DMS79 treated with DMSO at 0.1 percent for 48 hours (cell line): Measurements from ENCODE around the gene KRTAP5-3.
A peak's percentile ranks its signal among the peaks of the same experiment; 100 is the strongest.
"Not testable (repeated sequence)": the region's sequence is repeated elsewhere in the genome, so short reads cannot be mapped to it uniquely, and the experiment has no call there.

Source experiments
- DNase-seq: peaks from one replicate; lab custom pipeline; 2025; lab: John Stamatoyannopoulos, UW

Gene KRTAP5-3

DNA sequence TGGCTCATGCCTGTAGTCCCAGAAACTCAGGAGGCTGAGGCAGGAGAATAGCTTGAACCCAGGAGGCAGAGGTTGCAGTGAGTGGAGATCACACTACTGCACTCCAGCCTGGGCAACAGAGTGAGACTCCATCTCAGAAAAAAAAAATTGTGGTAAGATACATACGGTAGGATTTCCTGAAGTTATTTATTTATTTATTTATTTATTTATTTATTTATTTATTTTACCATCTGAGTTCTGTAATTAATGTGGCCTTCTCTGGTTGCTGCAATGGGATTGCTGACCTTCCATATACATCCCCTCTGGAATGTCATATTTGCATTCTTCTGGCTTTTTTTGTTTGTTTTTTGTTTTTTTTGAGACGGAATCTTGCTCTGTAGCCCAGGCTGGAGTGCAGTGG is 25.4 kb downstream of the KRTAP5-3 start:
- DNase-seq: not testable (repeated sequence)

DNA sequence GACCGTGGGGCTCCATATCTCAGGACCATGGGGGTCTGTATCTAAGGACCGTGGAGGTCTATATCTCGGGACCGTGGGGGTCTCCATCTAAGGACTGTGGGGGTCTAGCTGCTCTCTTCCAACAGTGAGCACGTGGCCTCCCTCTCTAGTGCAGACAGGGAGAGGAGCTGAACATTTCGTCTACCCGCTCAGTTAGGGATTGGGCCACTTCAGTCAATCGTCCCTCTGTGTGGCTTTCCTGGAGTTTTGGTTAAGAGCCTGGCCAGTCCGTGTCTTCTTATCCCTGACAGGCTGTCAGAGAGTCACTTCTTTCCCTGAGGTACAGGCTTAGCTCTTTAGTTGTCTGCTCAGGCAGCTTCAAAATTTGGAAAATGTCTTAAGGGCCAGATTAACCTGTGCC is 26.3 kb downstream of the KRTAP5-3 start:
- DNase-seq: no peak

DNA sequence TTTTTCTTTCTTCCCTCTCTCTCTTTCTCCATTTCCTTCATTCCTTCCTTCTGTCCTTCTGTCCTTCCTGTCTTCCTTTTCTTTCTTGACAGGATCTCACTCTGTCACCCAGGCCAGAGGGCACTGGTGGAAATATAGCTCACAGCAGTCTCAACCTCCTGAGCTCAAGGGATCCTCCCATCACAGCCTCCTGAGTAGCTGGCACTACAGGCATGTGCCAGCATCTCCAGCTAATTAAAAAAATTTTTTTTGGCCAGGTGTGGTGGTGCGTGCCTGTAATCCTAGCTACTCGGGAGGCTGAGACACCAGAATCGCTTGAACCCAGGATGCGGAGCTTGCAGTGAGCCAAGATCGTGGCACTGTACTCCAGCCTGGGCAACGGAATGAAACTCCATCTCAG is 31.4 kb downstream of the KRTAP5-3 start:
- no peak for DNase-seq

DNA sequence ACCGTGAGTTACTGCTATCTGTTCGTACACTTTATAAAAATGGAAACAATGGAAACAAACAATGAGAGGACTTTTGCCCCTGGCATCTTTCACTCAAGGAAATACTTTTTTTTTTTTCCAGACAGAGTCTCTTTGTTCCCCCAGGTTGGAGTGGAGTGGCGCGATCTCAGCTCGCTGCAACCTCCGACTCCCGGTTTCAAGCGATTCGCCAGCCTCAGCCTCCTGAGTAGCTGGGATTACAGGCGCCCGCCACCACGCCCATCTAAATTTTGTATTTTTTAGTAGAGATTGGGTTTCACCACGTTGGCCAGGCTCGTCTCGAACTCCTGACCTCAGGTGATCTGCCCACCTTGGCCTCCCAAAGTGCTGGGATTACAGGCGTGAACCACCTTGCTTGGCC is 32.5 kb downstream of the KRTAP5-3 start:
- not testable (repeated sequence) for DNase-seq

DNA sequence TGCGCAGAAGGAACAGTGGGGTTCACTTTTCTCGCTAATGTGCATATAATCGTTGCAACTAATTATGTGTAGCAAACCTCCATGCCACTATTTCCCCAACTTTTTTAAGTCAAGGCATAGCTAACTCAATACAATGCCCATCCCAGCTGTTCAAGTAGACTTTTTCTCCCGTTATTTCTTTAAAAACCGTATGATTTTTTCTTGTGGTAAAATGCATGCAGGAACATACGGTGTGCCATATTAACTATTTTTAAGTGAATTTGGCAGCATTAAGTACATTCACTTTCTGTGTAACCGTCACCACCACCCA is 33.4 kb downstream of the KRTAP5-3 start:
- DNase-seq: no peak

DNA sequence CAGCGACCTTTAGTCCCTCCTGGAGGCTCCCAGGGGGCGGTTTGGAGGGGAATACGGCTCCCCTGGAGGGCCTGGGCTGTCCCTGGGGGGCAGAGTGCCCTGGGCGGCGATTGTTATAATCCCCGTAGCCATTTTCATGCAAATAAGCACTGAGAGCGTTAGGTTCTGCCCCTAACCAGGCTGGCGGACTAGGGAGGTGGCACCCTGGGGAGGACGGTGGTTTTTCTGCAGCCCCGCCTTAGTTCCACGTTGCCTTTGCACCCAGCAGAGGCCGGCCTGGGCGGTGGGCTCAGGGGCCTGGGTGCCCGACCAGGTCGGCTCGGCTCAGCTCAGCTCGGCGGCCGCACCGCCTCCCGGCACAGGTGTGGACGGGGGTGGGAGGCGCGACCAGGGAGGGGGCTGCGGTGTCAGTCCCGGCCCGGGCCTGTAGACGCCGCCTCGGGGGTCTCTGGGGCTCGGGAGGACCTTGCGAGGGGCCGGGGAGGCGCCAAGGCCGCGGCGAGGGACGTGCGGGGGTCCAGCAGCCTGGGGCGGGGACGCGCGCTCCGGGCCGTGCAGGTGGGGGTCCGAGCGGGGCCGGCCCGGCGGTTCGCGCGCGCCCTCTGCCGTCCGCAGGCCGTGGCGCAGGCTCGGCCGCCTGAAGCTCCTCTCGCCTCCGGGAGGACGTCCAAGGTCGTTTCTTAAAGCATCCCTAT is 33.9 kb downstream of the KRTAP5-3 start:
- DNase-seq: peak; percentile 36

DNA sequence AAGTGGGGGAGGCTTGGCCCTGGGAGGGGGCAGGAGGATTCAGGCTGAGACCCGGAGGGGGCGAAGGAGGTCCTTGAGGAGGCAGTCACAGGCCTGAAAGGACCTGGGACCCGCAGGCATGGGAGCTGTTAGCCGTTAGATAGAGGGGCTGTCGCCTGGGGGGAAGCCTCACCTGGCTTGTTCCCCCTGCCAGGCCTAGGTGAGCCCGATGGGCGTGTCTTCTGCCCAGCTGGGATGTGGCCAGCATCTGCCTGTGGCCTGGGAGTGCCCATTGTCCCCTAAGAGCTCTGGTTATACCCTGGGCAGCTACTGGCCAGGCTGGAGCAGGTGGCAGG is 34.4 kb downstream of the KRTAP5-3 start:
- DNase-seq: peak; percentile 36

DNA sequence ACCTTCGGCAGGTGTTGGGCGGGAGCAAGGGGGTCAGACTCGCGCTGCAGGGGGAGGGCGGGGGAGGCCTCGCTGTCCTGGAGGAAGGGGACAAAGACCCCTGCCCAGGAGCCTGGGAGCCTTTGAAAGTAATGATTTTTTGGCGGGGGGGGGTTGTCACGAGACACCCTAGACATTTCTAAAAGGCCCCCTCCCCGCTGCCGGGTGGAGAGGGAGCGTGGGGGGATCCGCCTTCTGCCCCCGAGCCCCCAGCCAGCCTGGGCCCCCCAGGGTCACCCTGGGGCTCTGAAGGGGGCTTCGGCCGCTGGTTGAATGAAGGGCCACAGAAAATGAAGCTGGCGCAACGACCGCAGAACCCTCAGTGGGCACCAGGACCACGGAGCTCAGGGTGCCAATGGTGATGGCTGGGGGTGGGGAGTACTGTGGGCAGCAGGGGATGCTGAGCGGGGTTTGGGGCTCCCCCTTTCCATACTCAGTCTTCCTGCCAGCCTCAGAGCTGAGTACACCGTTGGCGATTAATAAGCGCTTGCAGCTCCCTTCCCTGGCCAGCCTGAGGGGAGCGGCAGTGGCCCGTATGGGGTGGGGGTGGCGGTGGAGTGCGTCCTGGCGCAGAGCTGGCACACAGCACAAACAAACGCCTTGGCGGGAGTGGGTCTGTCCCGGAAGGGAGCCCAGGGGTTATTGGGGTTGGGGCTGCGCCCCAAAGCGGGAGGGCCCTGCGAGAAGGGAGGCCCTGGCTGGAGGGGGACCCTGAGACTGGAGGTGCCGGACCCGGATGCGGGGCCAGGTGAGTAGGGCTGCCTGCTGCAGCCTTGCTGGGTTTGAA is 35.0 kb downstream of the KRTAP5-3 start:
- peak; percentile 33 for DNase-seq

DNA sequence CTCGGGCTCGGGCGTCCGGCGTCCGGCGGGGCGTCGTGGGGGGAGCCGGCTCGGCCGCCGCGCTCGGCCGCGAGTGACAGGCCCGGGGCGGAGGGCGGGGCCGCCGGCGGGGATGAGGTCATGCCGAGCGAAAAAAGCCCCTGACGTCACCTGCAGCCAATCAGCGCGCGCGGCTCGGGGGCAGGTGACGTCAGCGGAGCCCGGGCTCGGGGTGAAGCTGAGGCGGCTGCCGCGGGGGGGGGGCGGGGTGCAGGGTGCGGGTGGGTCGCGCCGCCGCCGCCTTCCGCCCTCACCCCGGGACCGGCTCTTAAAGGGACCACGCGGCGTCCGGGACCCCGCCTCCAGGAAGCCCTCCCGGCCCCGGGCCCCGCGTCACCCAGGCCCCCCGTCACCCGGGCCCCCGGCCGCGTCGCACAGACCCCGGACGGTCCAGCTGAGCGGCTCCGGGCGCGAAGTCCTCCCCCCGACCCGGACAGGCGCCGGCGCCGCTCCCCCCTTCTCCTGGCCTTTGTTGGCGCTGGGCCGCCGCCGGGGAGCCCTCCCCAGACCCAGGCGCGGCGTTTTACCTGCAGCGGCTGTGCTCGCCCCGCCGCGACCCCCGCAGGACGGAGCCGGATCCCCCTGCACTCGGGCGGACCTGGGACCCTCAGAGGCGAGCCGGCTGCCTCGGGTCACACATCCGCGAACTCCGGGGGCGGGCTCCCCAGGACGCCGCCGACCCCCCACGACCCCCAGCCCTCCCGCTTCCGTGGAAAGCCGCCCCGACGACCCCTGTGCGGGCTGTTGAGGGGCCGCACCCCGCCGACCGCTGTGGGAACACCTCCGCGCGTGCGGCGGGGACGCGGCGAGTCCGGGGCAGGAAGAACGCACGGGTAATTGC is 35.8 kb downstream of the KRTAP5-3 start, which contains the start of gene DUSP8:
DUSP8 (minus strand) TSS at position 75 of the 880 bp plus-strand sequence. CDS start 6,445 bp downstream, outside the sequence.
- peak; percentile 60 for DNase-seq

DNA sequence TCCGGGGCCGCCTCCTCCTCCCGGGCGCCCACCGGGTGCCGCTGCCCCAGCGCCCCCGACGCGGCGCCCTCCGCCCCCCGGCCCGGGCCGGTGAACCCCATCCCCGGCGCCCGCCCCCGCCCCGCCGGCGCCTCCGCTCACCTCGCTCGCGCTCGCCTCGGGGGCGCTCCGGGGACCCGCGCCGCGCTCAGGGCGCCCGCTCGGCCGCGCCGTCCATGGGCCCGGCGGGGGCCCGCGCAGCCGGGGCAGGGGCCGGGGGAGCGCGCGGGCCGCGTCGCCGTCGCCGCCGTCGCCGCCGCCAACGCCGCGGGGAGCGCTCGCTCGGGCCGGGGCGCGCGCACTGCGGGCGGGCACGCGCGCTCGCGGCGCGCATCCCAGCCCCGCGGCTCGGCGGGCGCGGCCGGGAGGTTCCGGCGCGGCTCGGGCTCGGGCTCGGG is 36.5 kb downstream of the KRTAP5-3 start:
- DNase-seq: no peak

DNA sequence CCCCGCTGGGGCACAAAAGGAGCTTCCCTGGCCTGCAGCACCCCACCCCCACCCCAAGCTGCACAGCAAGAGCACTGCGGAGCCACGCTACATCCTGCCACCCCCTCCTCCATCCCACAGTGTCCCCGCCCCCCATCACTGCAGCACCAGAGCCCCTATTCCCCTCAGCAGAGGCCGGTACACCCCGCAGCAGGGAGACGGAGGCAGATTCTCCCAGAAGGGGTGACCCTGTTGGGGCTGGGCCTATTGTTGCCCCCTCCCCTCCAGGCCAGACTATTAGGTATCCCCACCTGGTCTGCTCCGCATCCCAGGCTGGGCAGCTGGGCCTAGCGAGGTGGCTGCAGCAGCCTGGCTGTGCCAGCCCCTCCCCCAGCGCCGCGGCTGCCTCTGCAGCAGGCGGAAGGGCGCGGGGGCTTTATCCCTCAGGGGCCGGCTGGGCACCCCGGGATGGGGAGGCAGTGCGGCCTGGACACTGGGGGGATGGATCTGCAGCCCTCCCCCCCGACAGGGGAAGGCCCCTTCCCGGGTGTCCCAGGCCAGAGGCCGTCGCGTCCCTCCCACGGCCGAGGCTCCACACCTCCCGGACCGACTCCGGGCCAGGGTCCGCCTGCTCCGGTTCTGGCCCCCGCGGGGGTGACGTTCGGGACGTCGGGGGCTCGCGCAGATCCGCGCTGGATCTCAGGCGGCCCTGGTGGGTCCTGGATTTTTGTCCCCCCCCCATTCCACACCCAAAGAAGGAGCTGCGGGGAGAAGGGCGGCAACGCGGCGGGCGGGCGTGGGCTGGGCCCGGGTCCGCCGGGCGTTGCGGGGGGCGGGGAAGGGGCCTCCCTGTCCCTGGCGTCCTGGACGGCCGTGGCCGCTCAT is 37.1 kb downstream of the KRTAP5-3 start:
- DNase-seq: no peak

DNA sequence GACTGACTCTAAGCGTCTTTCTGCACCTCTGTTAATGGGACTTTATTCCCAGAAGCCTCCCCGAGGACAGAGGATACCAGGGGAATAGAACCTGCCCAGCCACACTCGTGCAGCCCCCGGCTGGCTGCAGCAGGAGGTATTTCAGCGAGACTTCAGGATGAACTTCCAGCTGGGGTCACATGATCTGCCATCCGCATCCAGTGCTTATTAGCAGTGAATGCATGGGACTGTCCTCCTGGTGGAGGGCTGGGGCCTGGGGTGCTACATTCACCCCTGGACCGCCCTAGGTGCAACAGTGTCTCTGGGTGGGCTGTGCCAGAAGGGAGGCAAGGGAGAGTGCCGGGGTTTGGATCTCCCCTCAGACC is 37.8 kb downstream of the KRTAP5-3 start:
- no peak for DNase-seq

DNA sequence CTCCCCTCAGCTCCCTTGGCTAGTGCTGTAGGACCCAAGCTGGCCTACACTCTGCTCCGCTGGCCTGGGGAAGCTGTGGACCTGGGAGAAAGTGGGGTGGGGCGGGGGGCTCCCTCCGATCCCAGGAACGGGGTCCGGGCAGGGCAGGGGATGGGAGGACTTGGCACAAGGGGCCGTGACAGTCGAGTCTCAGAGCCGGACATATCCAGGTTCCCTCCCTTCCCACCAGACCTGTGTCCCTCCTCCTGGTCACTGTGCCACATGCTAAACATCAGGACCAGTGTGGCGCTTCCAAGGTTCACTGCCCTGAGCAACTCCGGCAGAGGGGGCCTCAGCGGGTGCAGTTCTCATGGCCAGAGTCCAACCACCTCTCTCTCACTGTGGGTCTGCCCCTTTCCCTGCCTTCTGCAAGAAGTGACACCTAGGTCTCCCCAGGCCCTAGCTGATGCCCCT is 38.2 kb downstream of the KRTAP5-3 start:
- DNase-seq: no peak

DNA sequence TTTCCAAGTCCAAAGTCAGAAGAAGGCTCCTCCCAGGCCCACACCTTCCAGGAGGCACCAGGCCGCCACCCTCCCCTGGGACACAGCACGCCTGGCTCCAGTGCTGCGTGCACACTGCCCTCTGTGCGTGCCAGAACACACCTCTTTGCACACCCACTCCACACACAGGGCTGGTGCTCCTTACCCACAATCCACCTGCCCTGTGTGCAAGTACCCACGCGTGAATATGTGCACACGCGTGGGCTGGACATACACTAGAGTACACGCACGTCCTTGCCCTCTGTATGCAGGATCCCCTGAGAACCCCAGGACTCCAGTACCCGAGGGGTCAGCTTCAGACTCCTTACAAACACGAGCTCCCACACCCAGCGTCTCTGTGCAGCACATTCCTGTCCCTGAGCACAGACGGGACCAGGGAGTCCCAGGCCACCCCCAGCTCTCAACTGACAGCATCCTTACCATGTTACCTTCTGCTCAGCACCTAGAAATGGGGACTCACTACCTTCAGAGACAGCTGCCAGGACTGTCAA is 38.9 kb downstream of the KRTAP5-3 start:
- no peak for DNase-seq

DNA sequence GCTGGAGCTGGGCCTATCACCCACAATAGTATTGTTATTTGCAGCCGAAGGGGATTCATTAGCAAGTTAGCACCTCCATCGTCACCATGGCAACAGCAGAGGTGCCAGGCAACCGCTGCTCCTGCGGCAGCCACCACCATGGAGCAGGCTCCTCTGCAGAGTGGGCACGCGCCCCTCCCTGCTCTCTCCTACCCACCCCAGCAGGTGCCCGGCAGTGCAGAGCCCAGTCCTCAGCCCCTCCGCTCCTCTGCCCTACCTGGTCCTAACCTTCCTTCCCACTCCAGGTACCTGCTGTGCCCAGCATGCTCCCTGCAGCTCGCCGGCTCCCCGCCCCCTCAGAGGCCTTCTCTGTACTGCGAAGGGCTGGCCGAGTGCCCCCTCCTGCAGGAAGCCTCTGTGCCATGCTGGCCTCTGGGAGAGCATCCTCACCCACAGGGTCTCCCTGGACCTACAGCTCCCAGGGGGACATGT is 39.8 kb downstream of the KRTAP5-3 start:
- DNase-seq: peak; percentile 6

DNA sequence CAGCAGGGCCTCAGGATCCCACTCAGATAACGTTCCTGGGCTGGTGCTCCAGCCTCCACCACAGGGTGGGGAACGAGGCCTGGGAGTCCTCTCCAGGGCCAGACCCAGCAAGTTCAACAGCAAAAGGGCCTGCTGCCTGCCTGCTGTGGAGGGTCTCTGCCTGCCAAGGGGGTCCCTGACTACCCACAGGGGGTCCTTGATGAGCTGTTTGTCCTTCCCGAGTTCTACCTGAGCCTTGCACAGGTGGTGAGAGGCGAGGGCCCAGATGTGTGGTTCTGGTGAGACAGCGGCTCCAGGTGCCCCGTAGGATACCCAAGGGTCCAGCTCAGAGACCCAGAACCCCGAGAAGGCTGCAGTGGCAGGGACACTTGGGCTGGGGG is 40.6 kb downstream of the KRTAP5-3 start:
- DNase-seq: no peak

DNA sequence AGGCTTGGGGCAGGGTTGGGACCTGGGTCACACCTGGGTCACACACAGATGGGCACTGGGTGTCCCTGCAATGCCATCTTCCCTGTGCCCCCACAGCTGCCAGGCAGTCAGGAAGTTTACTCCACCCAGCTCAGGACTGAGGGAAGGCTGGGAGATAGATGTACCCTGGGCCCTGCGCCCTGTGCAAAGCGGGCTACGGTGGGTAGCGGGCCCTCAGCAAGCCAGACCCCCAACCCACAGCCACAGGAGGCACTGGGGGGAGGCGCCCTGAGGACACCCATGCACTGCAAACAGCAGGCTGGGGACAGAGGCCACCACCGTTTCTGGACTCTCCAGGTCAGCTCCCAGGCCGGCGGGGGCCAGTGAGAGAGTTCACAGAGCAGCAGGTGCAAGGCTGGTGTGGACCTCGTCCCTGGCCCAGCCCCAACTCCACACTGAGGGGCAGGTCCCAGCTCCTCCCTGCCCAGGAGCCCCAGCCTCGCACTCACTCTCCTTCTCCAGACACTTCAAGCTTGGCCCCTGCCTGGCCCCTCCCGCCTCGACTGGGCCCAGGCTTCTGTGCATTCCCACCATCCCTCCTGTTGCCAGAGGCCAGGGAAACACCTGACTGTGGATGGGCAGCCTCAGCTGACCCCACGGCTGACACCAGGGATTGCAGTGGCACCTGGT is 41.1 kb downstream of the KRTAP5-3 start:
- no peak for DNase-seq

DNA sequence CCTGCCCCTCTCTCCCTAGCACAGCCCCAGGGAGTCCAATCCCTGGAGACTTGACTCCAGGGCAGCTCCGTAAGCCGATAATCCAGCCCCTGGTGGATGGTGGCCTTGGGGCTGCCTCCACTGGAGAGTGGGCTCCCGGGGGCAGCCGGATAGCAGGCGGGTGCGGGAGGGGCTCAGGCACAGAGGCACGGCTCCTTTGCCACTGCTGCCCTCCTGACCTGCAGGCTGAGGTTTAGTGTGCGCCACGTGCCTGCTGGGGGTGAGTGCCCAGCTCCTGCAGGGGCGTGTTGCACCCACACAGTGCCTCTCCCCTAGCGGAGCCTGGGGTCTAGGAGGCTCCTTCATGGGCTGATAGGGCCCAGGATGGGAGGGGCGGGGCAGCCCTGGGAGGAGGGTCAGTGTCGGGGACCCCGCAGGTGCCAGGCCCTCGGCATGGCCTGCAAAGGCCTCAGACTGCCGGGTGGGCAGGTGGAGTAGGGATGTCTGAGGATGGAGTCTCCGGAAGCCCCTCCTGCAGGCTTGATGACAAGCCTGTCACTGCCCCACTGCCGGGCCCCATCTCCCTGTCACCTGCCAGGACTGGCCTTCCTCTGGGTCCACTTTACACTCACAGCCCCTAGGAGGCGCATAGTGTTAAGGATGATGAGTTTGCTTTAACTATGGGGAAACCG is 41.7 kb downstream of the KRTAP5-3 start:
- DNase-seq: no peak

DNA sequence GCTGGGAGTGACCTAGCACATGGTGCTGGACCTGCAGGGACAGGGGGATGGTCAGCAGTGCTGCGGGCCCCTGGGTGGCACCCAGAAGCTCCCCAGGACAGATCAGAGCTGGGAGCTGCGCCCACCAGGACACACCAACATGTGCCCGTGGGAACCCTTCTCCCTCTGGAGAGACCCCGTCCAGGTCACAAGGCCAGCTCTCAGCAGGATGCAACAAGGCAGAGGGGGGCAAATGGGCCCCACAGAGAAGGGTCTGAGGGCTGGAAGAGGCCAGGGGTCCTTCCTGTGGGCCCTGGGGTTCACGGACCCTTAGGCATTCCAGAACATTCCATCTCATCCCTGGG is 42.4 kb downstream of the KRTAP5-3 start:
- DNase-seq: no peak

DNA sequence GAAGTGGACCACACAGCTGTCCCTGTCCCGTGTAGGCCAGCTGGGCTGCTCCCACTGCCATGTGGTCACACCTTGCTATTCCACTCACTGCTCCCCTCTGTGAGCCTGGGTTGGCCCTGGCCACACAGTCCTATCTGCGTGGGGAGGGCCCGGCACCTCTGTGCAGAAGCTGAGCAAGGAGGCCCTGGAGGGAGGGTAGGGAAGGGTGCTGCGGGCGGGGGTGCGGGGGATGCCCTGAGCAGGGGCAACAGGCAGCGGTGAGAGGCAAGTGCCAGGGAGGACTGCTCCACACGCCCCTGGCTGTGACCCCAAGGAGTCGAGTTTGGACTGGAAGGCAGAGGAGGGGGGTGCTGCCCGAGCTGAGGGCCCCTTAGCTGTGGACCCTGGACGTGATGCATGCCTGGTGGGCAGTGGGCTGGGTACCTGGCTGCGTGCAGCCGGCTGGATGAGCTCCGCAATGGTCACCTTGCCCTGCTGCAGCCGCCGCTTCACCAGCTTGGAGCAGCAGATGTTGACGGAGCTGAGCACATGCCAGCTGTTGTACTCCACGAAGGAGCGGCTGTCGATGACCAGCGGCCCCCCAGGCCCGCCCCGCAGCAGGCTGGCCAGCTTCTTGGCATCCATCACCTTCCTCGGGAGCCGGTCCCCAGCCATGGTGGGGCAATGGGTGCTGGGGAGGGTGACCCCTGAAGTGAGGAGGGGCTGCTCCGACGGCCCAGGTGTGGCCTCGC is 42.9 kb downstream of the KRTAP5-3 start:
- no peak for DNase-seq
